Fibroblast of lung (primary cell): ENCODE results near the gene FLT3LG. TPM values are rescaled to one million over a fixed set of nuclear protein-coding genes. Genes with fewer than 3 reads are reported as not detected.

Experiments
- DNase-seq, 2 donors: peaks; one replicate each; pipeline versions ENCODE4 v3.0.0 to v3.0.0-alpha.2; 2010; ENCODE audit warnings: low read depth in 2 of 2
- H2AFZ ChIP-seq: 2 replicates; pipeline ENCODE4 v1.5.1; 2012; ENCODE audit warnings: low read length, control low read depth, inconsistent platforms
- H3K27ac ChIP-seq: 2 replicates; pipeline ENCODE4 v1.5.1; 2011; ENCODE audit warnings: low read length, control low read depth; ENCODE audit not compliant: insufficient read depth
- H3K27me3 ChIP-seq: 2 replicates; pipeline ENCODE4 v1.5.1; 2011; ENCODE audit warnings: mild to moderate bottlenecking, low read length; ENCODE audit not compliant: control insufficient read depth, insufficient read depth
- H3K36me3 ChIP-seq: 2 replicates; pipeline ENCODE4 v1.5.1; 2011; ENCODE audit warnings: low read length; ENCODE audit not compliant: control insufficient read depth, insufficient read depth
- H3K4me1 ChIP-seq: 2 replicates; pipeline ENCODE4 v1.5.1; 2011; ENCODE audit warnings: low read length; ENCODE audit not compliant: control insufficient read depth, insufficient read depth; ENCODE audit errors: extremely low read depth
- H3K4me2 ChIP-seq: 2 replicates; pipeline ENCODE4 v1.5.1; 2011; ENCODE audit warnings: low read length, control low read depth; ENCODE audit not compliant: insufficient read depth; ENCODE audit errors: extremely low read depth
- H3K4me3 ChIP-seq, 4 experiments: fragments of 200-600 bp in 1 of 4; sonication (generic) in 1 of 4; replicated peaks in 1 of 4; 2 replicates each; pipeline ENCODE4 v1.5.1; 2011 to 2016; ENCODE audit warnings: low read length in 4 of 4, low read depth in 3 of 4, mild to moderate bottlenecking in 3 of 4, control low read depth in 2 of 4, inconsistent platforms in 1 of 4, mixed read lengths in 1 of 4; ENCODE audit not compliant: insufficient read depth in 1 of 4; ENCODE audit errors: control extremely low read depth in 1 of 4
- H3K79me2 ChIP-seq: 2 replicates; pipeline ENCODE4 v1.5.1; 2012; ENCODE audit warnings: mild to moderate bottlenecking, low read length, inconsistent platforms; ENCODE audit not compliant: control insufficient read depth, insufficient read depth
- H3K9ac ChIP-seq: 2 replicates; pipeline ENCODE4 v1.5.1; 2011; ENCODE audit warnings: mild to moderate bottlenecking, low read length, control low read depth; ENCODE audit not compliant: insufficient read depth
- H3K9me3 ChIP-seq: 2 replicates; pipeline ENCODE4 v1.5.1; 2012; ENCODE audit warnings: low read depth, low read length; ENCODE audit not compliant: control insufficient read depth, insufficient read depth
- H4K20me1 ChIP-seq: 2 replicates; pipeline ENCODE4 v1.5.1; 2011; ENCODE audit warnings: low read length; ENCODE audit not compliant: control insufficient read depth, insufficient read depth; ENCODE audit errors: extremely low read depth
- EZH2 ChIP-seq: IDR thresholded peaks from 2 replicates; pipeline ENCODE4 v1.5.1; 2012; ENCODE audit warnings: low read length, control low read depth, mild to moderate bottlenecking; ENCODE audit errors: missing control alignments
- polyA plus RNA-seq, 2 donors: library from polyadenylated mRNA; depleted of rRNA in 1 of 2; stranded (reverse) in 1 of 2; unstranded in 1 of 2; fragments of >200 nt; gene quantifications; 2 replicates each; pipeline ENCODE4 v1.2.1, GENCODE V29; 2011 to 2012; ENCODE audit warnings: missing spikeins in 1 of 2
- total RNA-seq: library from RNA; depleted of rRNA; stranded (reverse); fragments of >200 nt; gene quantifications from 2 replicates; pipeline ENCODE4 v1.2.1, GENCODE V29; 2014
- TF ChIP-seq, protein P1 (sequence below), 2 donors: IDR thresholded peaks in 1 of 2; conservative IDR thresholded peaks in 1 of 2; 1 replicate in 1 of 2; 2 replicates in 1 of 2; pipeline ENCODE4 v1.5.1; 2011 to 2012; ENCODE audit warnings: low read length in 2 of 2, control low read depth in 1 of 2, inconsistent platforms in 1 of 2, low read depth in 1 of 2, mild to moderate bottlenecking in 1 of 2

Gene FLT3LG
- total and polyA plus RNA-seq, 2 donors (not counting 1 experiment from before 2014, with no cell fraction given): 4.4 to 4.5 TPM

DNA sequence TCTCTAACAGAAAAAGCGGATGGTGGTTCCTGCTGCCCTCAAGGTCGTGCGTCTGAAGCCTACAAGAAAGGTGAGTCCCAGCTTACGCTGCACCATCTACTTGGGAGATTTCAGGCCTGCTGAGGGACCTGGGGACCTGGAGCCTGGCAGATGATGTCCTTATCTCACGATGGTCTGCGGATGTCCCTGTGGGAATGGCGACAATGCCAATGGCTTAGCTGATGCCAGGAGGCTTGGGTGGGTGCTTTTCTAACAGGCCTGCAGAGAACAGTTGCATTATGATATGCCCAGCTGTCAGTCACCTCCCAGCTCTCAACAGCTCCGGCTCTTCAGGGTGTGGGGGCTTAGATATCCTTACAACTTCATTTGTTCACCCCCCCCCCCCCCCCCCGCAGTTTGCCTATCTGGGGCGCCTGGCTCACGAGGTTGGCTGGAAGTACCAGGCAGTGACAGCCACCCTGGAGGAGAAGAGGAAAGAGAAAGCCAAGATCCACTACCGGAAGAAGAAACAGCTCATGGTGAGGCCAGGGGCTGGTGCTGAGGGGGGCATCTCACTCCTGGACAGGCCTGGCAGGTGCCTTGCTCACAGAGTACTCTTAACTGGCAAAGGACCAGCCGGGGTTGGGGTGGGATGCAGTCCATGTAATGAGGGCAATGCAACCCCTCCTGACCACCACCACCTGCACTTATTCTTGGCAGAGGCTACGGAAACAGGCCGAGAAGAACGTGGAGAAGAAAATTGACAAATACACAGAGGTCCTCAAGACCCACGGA is 17.2 kb downstream of the FLT3LG start:
- H3K9ac ChIP-seq: peak overlapping the region; percentile 1
- H3K4me3 ChIP-seq: no peak overlapping the region
- no peak for TF ChIP-seq EZH2
- TF ChIP-seq, protein P1, sequence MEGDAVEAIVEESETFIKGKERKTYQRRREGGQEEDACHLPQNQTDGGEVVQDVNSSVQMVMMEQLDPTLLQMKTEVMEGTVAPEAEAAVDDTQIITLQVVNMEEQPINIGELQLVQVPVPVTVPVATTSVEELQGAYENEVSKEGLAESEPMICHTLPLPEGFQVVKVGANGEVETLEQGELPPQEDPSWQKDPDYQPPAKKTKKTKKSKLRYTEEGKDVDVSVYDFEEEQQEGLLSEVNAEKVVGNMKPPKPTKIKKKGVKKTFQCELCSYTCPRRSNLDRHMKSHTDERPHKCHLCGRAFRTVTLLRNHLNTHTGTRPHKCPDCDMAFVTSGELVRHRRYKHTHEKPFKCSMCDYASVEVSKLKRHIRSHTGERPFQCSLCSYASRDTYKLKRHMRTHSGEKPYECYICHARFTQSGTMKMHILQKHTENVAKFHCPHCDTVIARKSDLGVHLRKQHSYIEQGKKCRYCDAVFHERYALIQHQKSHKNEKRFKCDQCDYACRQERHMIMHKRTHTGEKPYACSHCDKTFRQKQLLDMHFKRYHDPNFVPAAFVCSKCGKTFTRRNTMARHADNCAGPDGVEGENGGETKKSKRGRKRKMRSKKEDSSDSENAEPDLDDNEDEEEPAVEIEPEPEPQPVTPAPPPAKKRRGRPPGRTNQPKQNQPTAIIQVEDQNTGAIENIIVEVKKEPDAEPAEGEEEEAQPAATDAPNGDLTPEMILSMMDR (conservative IDR thresholded peaks at IDR 0.05 in 1 of 2, IDR thresholded peaks at IDR 0.05 in 1 of 2; ENCODE audit: low read depth in 1 of 2, low read length in 2 of 2): no peak
- H3K79me2 ChIP-seq: peaks cover 40% of the 10 kb centered on the region
- H3K9me3 ChIP-seq: no peaks in the 10 kb centered on the region
- no peaks in the 10 kb centered on the region for H3K27me3 ChIP-seq
- H3K36me3 ChIP-seq: peaks cover 27% of the 10 kb centered on the region
- peaks cover 10% of the 10 kb centered on the region for H3K4me1 ChIP-seq
- H3K4me2 ChIP-seq: no peak overlapping the region
- DNase-seq: no peak
- H3K27ac ChIP-seq: peak overlapping the region; percentile 29
- peaks cover 4% of the 10 kb centered on the region for H4K20me1 ChIP-seq
- H2AFZ ChIP-seq: no peak overlapping the region

DNA sequence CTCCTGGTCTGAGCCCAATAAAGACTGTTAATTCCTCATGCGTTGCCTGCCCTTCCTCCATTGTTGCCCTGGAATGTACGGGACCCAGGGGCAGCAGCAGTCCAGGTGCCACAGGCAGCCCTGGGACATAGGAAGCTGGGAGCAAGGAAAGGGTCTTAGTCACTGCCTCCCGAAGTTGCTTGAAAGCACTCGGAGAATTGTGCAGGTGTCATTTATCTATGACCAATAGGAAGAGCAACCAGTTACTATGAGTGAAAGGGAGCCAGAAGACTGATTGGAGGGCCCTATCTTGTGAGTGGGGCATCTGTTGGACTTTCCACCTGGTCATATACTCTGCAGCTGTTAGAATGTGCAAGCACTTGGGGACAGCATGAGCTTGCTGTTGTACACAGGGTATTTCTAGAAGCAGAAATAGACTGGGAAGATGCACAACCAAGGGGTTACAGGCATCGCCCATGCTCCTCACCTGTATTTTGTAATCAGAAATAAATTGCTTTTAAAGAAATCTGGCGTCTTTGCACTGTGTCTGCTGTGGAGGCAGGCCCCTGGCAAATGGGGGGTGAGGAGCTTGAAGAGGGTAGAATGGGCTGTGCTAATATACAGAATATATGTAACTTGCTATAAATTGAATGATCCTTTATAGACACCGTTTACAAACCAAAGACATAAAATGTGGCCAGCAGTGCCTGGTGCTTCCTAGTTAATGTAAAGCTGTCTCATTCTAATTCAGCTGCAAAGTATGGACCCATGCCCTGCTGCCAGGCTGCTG is 18.0 kb downstream of the FLT3LG start:
- peaks cover 27% of the 10 kb centered on the region for H3K36me3 ChIP-seq

More for the DNA sequence above, 18.0 kb downstream of the FLT3LG start:
- H3K27ac ChIP-seq: no peak overlapping the region
- H2AFZ ChIP-seq: no peak overlapping the region
- H3K9me3 ChIP-seq: no peaks in the 10 kb centered on the region
- DNase-seq: no peak
- no peak overlapping the region for H3K4me3 ChIP-seq
- H3K9ac ChIP-seq: no peak overlapping the region
- H3K4me2 ChIP-seq: no peak overlapping the region
- no peak for TF ChIP-seq EZH2
- TF ChIP-seq, protein P1 (conservative IDR thresholded peaks at IDR 0.05 in 1 of 2, IDR thresholded peaks at IDR 0.05 in 1 of 2; ENCODE audit: low read depth in 1 of 2, low read length in 2 of 2): no peak
- H3K79me2 ChIP-seq: peaks cover 47% of the 10 kb centered on the region
- peaks cover 10% of the 10 kb centered on the region for H3K4me1 ChIP-seq
- H4K20me1 ChIP-seq: peaks cover 4% of the 10 kb centered on the region
- H3K27me3 ChIP-seq: no peaks in the 10 kb centered on the region
